GM23338 (cell line): ENCODE results near the gene PDZK1IP1. TPM values are rescaled to one million over a fixed set of nuclear protein-coding genes. Genes with fewer than 3 reads are reported as not detected.
A peak's percentile ranks its signal among the peaks of the same experiment; 100 is the strongest.

Experiments
- ATAC-seq: fragments of 200-7000 bp; cut with Tn5 transposase; 3 replicates; pipeline ENCODE4 v1.9.1; 2020
- DNase-seq: peaks from one replicate; pipeline ENCODE4 v3.0.0-alpha.2; 2015; ENCODE audit warnings: low spot score
- H2AFZ ChIP-seq: fragments of 200-600 bp; sonication (generic); 2 replicates; pipeline ENCODE4 v1.8.0; 2016; ENCODE audit warnings: antibody characterized with exemption, mild to moderate bottlenecking, moderate library complexity
- H3F3A ChIP-seq: fragments of 200-600 bp; sonication (generic); replicated peaks from 2 replicates; pipeline ENCODE4 v1.8.0; 2017; ENCODE audit warnings: antibody characterized with exemption, mixed run types, low read depth
- H3K27ac ChIP-seq: fragments of 200-600 bp; sonication (generic); 2 replicates; pipeline ENCODE4 v1.6.1; 2016; ENCODE audit warnings: low read depth
- H3K27me3 ChIP-seq: fragments of 200-600 bp; sonication (generic); 2 replicates; pipeline ENCODE4 v1.8.0; 2016; ENCODE audit warnings: mild to moderate bottlenecking, mixed run types, moderate library complexity; ENCODE audit not compliant: insufficient read depth
- H3K36me3 ChIP-seq: fragments of 200-600 bp; sonication (generic); 2 replicates; pipeline ENCODE4 v1.8.0; 2016; ENCODE audit warnings: mild to moderate bottlenecking; ENCODE audit not compliant: insufficient read depth
- H3K4me1 ChIP-seq: fragments of 200-600 bp; sonication (generic); 2 replicates; pipeline ENCODE4 v1.8.0; 2016; ENCODE audit warnings: mild to moderate bottlenecking, moderate library complexity; ENCODE audit not compliant: insufficient read depth
- H3K4me2 ChIP-seq: fragments of 200-600 bp; sonication (generic); 2 replicates; pipeline ENCODE4 v1.7.1; 2017; ENCODE audit warnings: mixed run types
- H3K4me3 ChIP-seq: fragments of 200-600 bp; sonication (generic); 2 replicates; pipeline ENCODE4 v1.6.1; 2016; ENCODE audit warnings: mixed run types
- H3K79me2 ChIP-seq: fragments of 200-600 bp; sonication (generic); replicated peaks from 2 replicates; pipeline ENCODE4 v1.8.0; 2017; ENCODE audit warnings: mild to moderate bottlenecking; ENCODE audit not compliant: insufficient read depth
- H3K9me2 ChIP-seq: fragments of 200-600 bp; sonication (generic); 2 replicates; pipeline ENCODE4 v1.8.0; 2017; ENCODE audit not compliant: insufficient read depth
- H4K20me1 ChIP-seq: fragments of 200-600 bp; sonication (generic); replicated peaks from 2 replicates; pipeline ENCODE4 v1.8.0; 2017; ENCODE audit warnings: mild to moderate bottlenecking; ENCODE audit not compliant: insufficient read depth
- H3K27ac Mint-ChIP-seq: 2 replicates; pipeline ENCODE4 v1.8.0; 2020; ENCODE audit warnings: inconsistent platforms, mild to moderate bottlenecking, moderate library complexity, mixed read lengths
- H3K27me3 Mint-ChIP-seq: 3 replicates; pipeline ENCODE4 v1.8.0; 2022; ENCODE audit warnings: low read depth, mild to moderate bottlenecking, moderate library complexity, mixed read lengths, inconsistent platforms; ENCODE audit not compliant: insufficient read depth, poor library complexity
- H3K36me3 Mint-ChIP-seq: 3 replicates; pipeline ENCODE4 v1.8.0; 2021; ENCODE audit warnings: low read depth, mild to moderate bottlenecking, inconsistent platforms, moderate library complexity, mixed read lengths
- H3K4me1 Mint-ChIP-seq: 3 replicates; pipeline ENCODE4 v1.8.0; 2020; ENCODE audit warnings: mild to moderate bottlenecking, inconsistent platforms, mixed read lengths
- H3K4me3 Mint-ChIP-seq: 3 replicates; pipeline ENCODE4 v1.8.0; 2021; ENCODE audit warnings: moderate library complexity, mild to moderate bottlenecking, inconsistent platforms, mixed read lengths
- H3K9me3 Mint-ChIP-seq: 3 replicates; pipeline ENCODE4 v1.8.0; 2020; ENCODE audit warnings: moderate library complexity, mild to moderate bottlenecking, inconsistent platforms, mixed read lengths
- EZH2 ChIP-seq: fragments of 200-600 bp; sonication (generic); IDR thresholded peaks from one replicate; pipeline ENCODE4 v1.8.0; 2017; ENCODE audit warnings: antibody characterized with exemption, mild to moderate bottlenecking, low read depth; ENCODE audit not compliant: unreplicated experiment
- EZH2phosphoT487 ChIP-seq: fragments of 200-600 bp; sonication (generic); IDR thresholded peaks from one replicate; pipeline ENCODE4 v1.8.1; 2018; ENCODE audit warnings: antibody characterized with exemption; ENCODE audit not compliant: unreplicated experiment
- ZNF331 ChIP-seq: fragments of 250-450 bp; sonication (Bioruptor Pico); IDR thresholded peaks from 2 replicates; pipeline ENCODE4 v1.5.0; 2020; ENCODE audit warnings: low read depth, mild to moderate bottlenecking, moderate library complexity
- polyA plus RNA-seq: library from polyadenylated mRNA; unstranded; fragments of >200 nt; fragmentation: Nextera tagmentation; extraction: Ambion mirVana; gene quantifications from 2 replicates; pipeline ENCODE4 v1.2.1, GENCODE V29; 2016
- total RNA-seq: library from RNA; depleted of rRNA; stranded (reverse); fragments of >200 nt; shearing (Covaris generic); gene quantifications from 2 replicates; pipeline ENCODE4 v1.2.3, GENCODE V29; 2014
- TF ChIP-seq, protein P1 (sequence below): IDR thresholded peaks from 2 replicates; pipeline ENCODE4 v1.6.1; 2016; ENCODE audit warnings: antibody characterized with exemption
- TF ChIP-seq, protein P2 (sequence below): IDR thresholded peaks from one replicate; pipeline ENCODE4 v1.6.1; 2018; ENCODE audit warnings: antibody characterized with exemption; ENCODE audit not compliant: unreplicated experiment

PDZK1IP1 gene
- total and polyA plus RNA-seq, 2 experiments from 2014 or later, result not detected

DNA sequence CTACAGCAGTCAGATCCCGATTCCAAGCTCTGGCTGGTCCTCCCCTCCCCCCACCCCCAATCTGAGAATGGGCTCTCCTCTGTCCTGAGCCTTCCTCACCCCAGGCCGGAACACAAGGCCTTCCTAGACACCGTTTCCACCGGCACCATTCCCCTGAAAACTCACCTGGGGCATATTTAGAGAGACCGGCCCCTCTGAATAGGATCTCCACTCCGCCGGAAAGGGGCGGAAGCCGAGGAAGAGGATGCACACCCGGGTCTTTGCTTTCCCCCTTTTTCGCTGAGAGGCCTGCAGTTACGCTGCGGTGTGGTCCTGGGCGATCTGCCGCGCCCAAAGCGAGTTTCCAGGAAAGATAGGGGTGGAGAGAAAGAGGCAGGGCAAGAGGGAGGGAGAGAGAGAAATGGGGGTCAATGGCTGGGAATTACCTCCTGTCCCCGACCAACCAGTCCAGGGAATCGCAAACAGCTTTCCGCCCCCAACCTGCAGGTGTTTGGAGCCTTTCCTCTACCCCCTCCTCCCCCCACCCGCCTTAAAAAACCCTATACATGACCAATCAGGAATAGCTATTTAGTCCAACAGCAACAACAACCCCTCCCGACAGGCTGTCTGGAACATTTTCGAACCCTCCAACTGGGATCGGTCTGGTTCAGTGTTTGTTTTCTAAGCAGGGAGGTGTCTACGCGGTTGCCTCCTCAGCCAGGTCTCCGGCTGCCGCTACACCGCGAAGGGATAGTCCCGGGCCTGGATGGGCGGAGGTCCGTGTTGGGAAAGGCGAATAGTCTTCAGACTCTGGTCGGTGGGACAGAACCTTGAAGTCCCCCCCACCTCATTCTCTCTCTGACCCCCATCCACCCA is 39.4 kb upstream of the PDZK1IP1 start:
- Histone ChIP-seq H3K27ac (no peak overlapping the region), H2AFZ (no peak overlapping the region; the same call in 1 of the 2 replicates), H3K79me2 (no peaks in the 10 kb centered on the region), H3K4me1 (peaks cover 66% of the 10 kb centered on the region), H3K36me3 (no peaks in the 10 kb centered on the region), H3K9me2 (no peaks in the 10 kb centered on the region), H3K4me2 (peak overlapping the region; percentile 76), H3K27me3 (peaks cover 100% of the 10 kb centered on the region), H4K20me1 (peaks cover 22% of the 10 kb centered on the region), H3K4me3 (peak overlapping the region; percentile 55), H3F3A (peaks cover 21% of the 10 kb centered on the region)
- H3K4me3 Mint-ChIP-seq, result peak overlapping the region; percentile 71
- no peak overlapping the region for H3K27ac Mint-ChIP-seq
- ATAC-seq, result peak; percentile 6
- H3K27me3 Mint-ChIP-seq, result peaks cover 85% of the 10 kb centered on the region
- peaks cover 56% of the 10 kb centered on the region for H3K4me1 Mint-ChIP-seq
- H3K9me3 Mint-ChIP-seq, result 0 out of 3 replicates have a peak, but pooled peaks cover 3% of the 10 kb centered on the region
- H3K36me3 Mint-ChIP-seq, result no peaks in the 10 kb centered on the region
- DNase-seq, result peak; percentile 66
- TF ChIP-seq, protein P1, sequence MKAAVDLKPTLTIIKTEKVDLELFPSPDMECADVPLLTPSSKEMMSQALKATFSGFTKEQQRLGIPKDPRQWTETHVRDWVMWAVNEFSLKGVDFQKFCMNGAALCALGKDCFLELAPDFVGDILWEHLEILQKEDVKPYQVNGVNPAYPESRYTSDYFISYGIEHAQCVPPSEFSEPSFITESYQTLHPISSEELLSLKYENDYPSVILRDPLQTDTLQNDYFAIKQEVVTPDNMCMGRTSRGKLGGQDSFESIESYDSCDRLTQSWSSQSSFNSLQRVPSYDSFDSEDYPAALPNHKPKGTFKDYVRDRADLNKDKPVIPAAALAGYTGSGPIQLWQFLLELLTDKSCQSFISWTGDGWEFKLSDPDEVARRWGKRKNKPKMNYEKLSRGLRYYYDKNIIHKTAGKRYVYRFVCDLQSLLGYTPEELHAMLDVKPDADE, result no peak
- peak; percentile 80 for TF ChIP-seq EZH2

DNA sequence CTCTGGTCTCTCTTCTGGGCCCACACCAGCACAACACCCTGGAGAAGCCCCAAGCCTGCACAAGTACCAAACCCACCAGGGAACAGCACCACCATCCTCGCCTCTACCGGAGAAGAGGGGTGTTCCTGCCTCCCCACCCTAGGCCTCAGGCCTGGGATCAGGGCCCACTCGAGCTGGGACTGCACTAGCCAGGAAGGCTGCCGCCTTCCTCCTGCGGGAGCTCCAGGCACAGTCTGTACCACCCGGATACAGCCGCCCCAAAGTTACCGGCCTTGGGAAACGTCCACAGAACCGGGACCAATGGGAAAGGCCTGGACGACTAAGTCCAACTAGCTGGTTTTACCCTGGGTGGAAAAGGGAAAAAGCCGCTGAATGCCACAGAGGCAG is 38.8 kb upstream of the PDZK1IP1 start:
- H3K27ac ChIP-seq, result no peak overlapping the region
- Mint-ChIP-seq H3K27me3 (peaks cover 79% of the 10 kb centered on the region), H3K9me3 (0 out of 3 replicates have a peak, but pooled peaks cover 3% of the 10 kb centered on the region), H3K4me3 (peak overlapping the region; percentile 71), H3K4me1 (peaks cover 54% of the 10 kb centered on the region), H3K36me3 (no peaks in the 10 kb centered on the region), H3K27ac (no peak overlapping the region)
- H3F3A ChIP-seq, result peaks cover 21% of the 10 kb centered on the region
- H2AFZ ChIP-seq, result no peak overlapping the region; the same call in 1 of the 2 replicates
- DNase-seq (no peak), ATAC-seq (no peak)
- H3K4me1 ChIP-seq, result peaks cover 68% of the 10 kb centered on the region
- no peaks in the 10 kb centered on the region for H3K36me3 ChIP-seq
- H4K20me1 ChIP-seq, result peaks cover 16% of the 10 kb centered on the region
- peaks cover 100% of the 10 kb centered on the region for H3K27me3 ChIP-seq
- H3K79me2 ChIP-seq, result no peaks in the 10 kb centered on the region
- H3K9me2 ChIP-seq, result no peaks in the 10 kb centered on the region
- TF ChIP-seq EZH2phosphoT487 (no peak), ZNF331 (no peak)
- TF ChIP-seq, protein P2, sequence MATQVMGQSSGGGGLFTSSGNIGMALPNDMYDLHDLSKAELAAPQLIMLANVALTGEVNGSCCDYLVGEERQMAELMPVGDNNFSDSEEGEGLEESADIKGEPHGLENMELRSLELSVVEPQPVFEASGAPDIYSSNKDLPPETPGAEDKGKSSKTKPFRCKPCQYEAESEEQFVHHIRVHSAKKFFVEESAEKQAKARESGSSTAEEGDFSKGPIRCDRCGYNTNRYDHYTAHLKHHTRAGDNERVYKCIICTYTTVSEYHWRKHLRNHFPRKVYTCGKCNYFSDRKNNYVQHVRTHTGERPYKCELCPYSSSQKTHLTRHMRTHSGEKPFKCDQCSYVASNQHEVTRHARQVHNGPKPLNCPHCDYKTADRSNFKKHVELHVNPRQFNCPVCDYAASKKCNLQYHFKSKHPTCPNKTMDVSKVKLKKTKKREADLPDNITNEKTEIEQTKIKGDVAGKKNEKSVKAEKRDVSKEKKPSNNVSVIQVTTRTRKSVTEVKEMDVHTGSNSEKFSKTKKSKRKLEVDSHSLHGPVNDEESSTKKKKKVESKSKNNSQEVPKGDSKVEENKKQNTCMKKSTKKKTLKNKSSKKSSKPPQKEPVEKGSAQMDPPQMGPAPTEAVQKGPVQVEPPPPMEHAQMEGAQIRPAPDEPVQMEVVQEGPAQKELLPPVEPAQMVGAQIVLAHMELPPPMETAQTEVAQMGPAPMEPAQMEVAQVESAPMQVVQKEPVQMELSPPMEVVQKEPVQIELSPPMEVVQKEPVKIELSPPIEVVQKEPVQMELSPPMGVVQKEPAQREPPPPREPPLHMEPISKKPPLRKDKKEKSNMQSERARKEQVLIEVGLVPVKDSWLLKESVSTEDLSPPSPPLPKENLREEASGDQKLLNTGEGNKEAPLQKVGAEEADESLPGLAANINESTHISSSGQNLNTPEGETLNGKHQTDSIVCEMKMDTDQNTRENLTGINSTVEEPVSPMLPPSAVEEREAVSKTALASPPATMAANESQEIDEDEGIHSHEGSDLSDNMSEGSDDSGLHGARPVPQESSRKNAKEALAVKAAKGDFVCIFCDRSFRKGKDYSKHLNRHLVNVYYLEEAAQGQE, result no peak
- peak overlapping the region; percentile 76 for H3K4me2 ChIP-seq
- H3K4me3 ChIP-seq, result peak overlapping the region; percentile 55
